GM08714 (cell line): ENCODE measurements around the gene BRME1.

ENCODE experiments used
- H3K4me3 ChIP-seq: fragments of 200-500 bp; sonication (Bioruptor generic); 2 replicates; pipeline ENCODE4 v1.5.1; 2014; ENCODE audit warnings: mild to moderate bottlenecking, low read length, inconsistent platforms
- ZNF274 ChIP-seq: IDR thresholded peaks from 2 replicates; pipeline ENCODE4 v1.6.1; 2012; ENCODE audit warnings: mild to moderate bottlenecking, low read depth, low read length

BRME1 gene

DNA sequence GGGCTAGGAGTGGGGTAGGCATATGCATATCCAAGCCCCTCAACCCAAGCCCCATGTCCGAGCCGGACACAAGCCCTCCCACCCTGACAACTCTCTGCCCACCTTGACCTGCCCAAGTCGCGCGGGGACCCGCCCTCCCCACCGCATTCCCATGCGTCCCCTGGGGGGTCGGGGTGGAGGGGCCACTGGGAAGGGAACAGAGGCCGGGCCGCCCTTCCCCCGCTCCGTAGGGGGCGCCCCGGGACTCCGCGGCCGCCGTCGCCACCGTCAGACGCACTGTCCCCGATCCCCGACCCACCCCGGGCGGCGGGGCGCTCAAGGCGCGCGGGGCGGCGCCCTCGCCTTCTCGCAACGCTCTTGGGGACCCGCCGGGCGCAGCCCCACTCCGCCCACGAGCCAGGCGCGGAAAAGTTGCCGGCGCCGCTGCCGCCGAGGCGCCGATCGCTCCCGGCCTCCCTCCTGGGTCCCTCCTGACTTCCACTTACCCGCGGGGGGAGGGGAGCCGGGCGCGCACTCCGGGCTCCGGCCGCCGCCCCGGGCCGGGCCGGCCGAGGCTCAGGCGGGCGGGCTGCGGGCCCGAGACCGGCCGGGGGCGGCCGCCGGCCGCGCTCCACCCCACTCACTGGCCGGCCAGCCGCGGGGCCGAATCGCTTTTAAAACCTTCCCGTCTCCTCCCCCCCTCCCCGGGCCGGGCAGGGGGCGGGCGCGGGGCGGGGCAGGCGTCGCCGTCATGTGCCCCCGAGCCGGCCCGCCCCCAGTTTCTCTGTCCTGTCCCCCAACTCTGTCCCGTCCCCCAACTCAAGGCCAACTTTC is 63.4 kb downstream of the BRME1 start:
- TF ChIP-seq ZNF274: no peak
- H3K4me3 ChIP-seq: peak overlapping the region; percentile 75

- TF ChIP-seq ZNF274: no peak
- peak overlapping the region; percentile 75 for H3K4me3 ChIP-seq
Measured at GRCh38 chr19:13841962-13842290, 64.0 kb downstream of the BRME1 start.

- peak overlapping the region; percentile 75 for H3K4me3 ChIP-seq
- TF ChIP-seq ZNF274: no peak
Measured at GRCh38 chr19:13841086-13841961, 64.6 kb downstream of the BRME1 start.

DNA sequence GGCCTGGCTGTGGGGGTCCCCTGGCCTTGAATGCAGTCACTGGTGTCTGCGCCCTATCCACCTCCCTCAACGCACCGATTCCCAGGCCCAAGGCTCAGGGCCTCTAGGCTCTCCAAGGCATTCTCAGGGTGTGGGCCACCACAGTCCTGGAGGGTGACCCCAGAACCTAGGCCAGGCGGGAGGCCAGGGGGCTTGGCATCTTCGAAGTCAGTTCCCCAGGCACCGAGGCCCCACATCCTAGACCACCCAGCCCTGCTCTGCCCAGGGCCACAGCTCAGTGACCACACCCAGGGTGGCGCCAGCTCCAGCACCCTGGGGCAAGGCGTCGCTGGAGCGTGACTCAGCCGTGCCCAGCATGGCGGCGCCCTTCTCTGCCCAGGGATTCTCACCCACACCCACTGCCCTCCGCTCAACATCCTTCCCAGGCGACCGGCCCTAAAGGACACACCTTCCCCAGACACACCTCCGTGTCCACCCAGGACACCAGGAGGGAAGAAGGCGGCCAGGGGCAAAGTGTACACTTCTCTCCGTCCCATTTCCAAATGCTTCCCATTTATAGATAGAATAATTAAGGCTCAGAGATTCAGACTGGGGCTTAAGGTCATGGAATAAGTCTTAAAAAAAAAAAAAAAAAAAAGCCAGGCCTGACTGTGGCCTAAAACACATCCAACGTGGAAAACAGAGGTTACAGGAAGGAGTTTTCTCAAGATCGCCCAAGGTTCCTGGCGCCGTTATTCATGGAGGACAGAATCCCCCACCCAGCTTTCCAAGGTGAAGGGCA is 65.4 kb downstream of the BRME1 start:
- TF ChIP-seq ZNF274: no peak
- H3K4me3 ChIP-seq: peak overlapping the region; percentile 75

DNA sequence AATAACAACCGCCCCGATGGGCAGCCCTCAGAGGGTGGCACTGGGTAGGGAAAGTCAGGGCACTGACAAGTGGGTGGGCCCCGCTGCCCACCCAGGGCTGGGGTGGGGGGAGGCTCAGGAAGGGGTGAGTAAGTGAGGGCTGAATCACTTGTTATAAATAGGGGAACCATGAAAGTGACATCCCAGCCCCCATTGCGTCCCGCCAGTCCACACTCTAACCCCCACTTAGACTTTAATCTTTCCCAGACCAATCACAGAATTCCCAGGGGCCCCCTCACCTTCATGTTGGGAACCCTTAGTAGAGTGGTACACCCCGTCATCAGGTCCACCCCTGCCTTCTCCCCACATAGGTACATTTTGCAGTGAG is 66.0 kb downstream of the BRME1 start:
- peak overlapping the region; percentile 75 for H3K4me3 ChIP-seq
- no peak for TF ChIP-seq ZNF274

DNA sequence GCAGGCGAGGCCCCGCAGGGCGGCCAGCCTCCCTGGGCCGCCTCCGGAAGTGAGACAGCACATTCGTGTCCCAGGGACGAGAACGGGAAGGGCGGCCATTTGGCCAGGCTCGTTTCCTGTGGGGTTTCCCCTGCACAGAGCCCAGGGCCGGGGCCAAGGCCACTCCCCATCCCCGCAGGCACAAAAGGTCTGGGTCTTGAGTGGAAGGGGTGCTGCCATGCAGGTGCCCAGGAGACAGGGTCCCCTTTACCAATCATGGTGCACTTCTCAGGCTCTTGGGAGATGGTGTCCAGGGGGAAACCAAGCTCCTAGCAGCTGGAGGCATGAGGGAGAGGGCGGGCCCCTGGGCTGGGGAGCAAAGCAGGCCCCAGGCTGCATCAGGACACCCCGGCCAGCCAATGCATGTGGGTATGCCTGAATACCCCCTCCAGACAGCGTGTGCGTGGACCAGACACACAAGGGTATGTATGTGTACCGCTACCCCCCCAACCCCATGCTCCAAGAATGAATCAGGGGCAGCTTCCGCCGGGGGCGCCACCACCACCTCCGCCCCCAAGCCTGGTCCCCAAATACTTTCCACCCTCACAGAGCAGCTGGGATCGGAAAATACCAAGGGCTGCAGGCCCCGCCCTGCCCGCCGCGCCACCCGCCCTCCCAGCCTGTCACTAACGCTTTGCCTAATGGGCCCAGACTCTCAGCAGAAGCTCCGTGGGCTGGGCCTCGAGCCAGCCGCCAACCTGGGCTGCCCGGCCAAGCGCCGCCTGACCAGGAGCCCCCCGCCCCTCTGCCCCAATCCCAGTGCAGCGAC is 66.6 kb downstream of the BRME1 start:
- TF ChIP-seq ZNF274: no peak
- peak overlapping the region; percentile 75 for H3K4me3 ChIP-seq

GRCh38 chr19:13838435-13839129 is 67.3 kb downstream of the BRME1 start:
- H3K4me3 ChIP-seq: peak overlapping the region; percentile 41; the same call in 1 of the 2 replicates
- TF ChIP-seq ZNF274: no peak

- no peak overlapping the region; the same call in 1 of the 2 replicates for H3K4me3 ChIP-seq
- no peak for TF ChIP-seq ZNF274
Measured at GRCh38 chr19:13835791-13836723, 69.9 kb downstream of the BRME1 start.

GRCh38 chr19:13834244-13835069 is 71.5 kb downstream of the BRME1 start:
- TF ChIP-seq ZNF274: no peak
- no peak overlapping the region for H3K4me3 ChIP-seq

DNA sequence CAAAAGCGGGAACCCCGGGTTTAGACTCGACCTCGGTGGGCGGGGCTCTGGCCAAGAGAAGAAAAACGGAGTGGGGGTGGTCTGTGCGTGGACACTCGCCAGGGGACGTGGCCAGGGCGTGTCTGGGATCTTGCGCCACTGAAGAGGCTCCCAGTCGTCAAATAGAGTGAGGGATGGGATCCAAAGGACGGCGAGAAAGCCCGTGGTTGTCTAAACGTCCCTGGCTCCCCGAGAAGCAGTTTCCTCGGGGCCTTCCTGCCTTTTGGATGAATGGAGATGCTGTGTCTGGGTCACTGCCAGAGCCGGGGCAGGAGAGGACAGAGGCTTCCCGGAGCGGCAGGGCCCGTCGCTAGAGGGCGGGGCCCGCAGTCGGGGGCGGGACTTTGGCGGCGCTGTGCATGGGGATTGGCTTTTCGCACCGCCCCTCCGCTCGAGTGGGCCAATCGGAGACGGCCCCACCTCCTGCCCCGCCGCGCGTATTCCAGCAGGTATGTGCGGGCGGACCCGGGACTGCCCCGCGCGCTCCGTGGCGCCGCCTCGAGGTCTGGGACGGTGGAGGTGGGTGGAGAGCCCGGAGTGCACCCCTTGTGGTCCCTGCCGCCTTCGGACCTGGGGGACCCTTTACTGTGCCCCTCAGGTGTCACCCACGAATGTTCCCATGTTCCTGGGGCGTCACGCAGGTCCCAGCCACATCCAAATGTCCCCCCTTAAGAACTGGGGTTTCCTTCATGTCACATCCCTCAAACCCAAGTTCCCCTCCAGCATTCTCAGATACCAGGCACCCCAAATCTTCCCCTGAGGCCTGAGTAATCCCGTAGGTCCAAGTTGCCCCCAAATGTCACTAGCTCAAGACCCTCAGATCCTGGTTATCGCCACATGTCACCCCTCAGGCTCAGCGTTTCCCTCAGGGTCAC is 72.3 kb downstream of the BRME1 start:
- no peak for TF ChIP-seq ZNF274
- peak overlapping the region; percentile 57; the same call in 1 of the 2 replicates for H3K4me3 ChIP-seq
